Kidney epithelial cell (primary cell): ENCODE results near the gene STK11IP. TPM values are rescaled to one million over a fixed set of nuclear protein-coding genes. Genes with fewer than 3 reads are reported as not detected.

Experiments used
- DNase-seq: peaks from one replicate; pipeline ENCODE4 v3.0.0-alpha.2; 2010; ENCODE audit warnings: low read depth
- H3K27me3 ChIP-seq: 2 replicates; pipeline ENCODE4 v1.6.0; 2011; ENCODE audit warnings: low read length; ENCODE audit not compliant: control insufficient read depth, insufficient read depth
- H3K36me3 ChIP-seq: 2 replicates; pipeline ENCODE4 v1.5.1; 2011; ENCODE audit warnings: low read length; ENCODE audit not compliant: control insufficient read depth, insufficient read depth
- H3K4me3 ChIP-seq: 2 replicates; pipeline ENCODE4 v1.5.1; 2011; ENCODE audit warnings: low read depth, mild to moderate bottlenecking, control low read depth, low read length
- total RNA-seq: library from RNA; depleted of rRNA; stranded (reverse); fragments of >200 nt; gene quantifications from 2 replicates; pipeline ENCODE4 v1.2.3, GENCODE V29; 2015
- TF ChIP-seq, protein P1 (sequence below): IDR thresholded peaks from 2 replicates; pipeline ENCODE4 v1.5.1; 2011; ENCODE audit warnings: mild to moderate bottlenecking, moderate library complexity, low read length, control low read depth, inconsistent platforms; ENCODE audit not compliant: insufficient read depth, poor library complexity, severe bottlenecking

The STK11IP gene
- total RNA-seq, 1 donor from 2014 or later = 22.2 TPM

DNA sequence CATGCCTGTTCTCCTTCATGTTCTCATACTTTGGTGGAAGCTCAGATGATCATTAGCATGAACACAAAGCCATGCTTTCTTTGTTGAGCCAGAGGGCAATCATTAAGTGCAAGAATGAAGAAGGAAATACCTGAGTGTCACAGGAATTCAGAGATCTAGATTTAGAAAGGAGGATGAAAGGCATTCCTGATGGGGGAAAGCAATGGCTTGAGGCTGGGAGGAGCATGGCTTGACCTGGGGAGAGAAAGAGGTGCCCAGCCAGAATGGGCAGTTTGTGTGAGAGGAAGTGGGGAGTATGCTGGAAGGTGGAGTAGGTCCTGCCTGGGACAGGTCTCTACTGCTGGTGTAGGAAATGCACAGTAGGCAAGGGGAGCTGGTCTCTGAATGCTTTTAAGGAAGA is 64.9 kb downstream of the STK11IP start:
- H3K36me3 ChIP-seq = no peaks in the 10 kb centered on the region
- TF ChIP-seq, protein P1, sequence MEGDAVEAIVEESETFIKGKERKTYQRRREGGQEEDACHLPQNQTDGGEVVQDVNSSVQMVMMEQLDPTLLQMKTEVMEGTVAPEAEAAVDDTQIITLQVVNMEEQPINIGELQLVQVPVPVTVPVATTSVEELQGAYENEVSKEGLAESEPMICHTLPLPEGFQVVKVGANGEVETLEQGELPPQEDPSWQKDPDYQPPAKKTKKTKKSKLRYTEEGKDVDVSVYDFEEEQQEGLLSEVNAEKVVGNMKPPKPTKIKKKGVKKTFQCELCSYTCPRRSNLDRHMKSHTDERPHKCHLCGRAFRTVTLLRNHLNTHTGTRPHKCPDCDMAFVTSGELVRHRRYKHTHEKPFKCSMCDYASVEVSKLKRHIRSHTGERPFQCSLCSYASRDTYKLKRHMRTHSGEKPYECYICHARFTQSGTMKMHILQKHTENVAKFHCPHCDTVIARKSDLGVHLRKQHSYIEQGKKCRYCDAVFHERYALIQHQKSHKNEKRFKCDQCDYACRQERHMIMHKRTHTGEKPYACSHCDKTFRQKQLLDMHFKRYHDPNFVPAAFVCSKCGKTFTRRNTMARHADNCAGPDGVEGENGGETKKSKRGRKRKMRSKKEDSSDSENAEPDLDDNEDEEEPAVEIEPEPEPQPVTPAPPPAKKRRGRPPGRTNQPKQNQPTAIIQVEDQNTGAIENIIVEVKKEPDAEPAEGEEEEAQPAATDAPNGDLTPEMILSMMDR = no peak
- no peaks in the 10 kb centered on the region for H3K27me3 ChIP-seq
- DNase-seq = no peak
- no peak overlapping the region for H3K4me3 ChIP-seq

DNA sequence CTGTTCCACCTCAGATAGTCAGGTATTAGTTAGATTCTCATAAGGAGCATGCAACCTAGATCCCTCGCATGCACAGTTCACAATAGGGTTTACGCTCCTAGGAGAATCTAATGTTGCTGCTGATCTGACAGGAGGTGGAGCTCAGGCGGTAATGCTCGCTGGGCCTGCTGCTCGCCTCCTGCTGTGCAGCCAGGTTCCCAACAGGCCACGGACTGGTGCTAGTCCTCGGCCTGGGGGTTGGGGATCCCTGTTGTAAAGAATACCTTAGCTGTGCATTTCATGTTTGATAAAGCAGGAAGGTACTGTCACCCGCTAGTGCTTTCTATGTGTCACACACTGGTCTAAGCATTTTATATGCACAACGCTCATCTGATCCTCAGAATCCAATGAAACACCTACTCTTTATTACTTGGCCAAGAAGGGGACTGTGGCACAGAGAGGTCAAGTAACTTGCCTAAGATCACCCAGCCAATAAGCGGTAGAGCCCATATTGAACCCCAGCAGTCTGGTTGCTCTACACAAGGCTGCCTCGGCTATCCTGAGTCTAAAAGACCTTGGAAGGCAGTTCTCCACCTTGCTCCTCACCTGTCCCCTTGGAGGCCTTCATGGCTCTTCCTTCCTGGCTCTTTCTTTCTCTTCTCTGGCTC is 65.6 kb downstream of the STK11IP start:
- no peak for DNase-seq
- Histone ChIP-seq H3K36me3 (no peaks in the 10 kb centered on the region), H3K4me3 (no peak overlapping the region), H3K27me3 (no peaks in the 10 kb centered on the region)
- TF ChIP-seq, protein P1 = no peak

DNA sequence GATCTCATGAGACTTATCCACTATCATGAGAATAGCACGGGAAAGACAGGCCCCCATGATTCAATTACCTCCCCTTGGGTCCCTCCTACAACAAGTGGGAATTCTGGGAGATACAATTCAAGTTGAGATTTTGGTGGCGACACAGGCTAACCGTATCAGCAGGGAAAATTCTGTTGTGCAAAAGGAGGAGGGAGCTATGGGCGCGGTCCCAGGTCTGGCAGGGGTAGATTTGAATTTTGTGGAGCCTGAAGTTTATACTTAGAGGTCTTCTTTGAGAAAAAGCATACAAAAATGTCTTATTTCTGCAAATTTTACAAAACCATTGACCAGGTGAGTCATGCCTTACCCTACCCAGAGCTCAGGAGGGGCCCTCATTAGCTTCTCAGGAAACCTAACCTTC is 66.4 kb downstream of the STK11IP start:
- no peaks in the 10 kb centered on the region for H3K27me3 ChIP-seq
- TF ChIP-seq, protein P1 = no peak
- DNase-seq = no peak
- H3K36me3 ChIP-seq = no peaks in the 10 kb centered on the region
- no peak overlapping the region for H3K4me3 ChIP-seq

DNA sequence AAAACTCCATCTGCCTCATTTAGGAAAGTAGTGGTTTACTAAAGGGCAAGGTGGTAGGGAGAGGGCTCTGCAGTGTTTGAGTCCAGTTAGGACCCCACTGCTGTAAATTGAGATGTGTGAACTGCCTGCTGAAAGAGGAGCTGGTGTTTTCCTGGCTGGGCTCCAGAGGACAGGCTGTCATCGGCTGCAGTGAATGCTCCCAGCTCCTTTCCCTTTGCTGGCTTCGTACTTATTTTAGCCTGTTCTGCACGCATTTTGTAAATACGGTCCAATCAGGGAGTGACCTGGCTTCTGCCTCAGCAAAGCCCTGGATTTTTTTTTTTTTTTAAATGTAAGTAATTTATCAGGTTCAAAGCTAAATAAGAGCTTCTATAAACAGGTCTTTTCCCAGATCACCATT is 67.3 kb downstream of the STK11IP start:
- H3K4me3 ChIP-seq = no peak overlapping the region
- TF ChIP-seq, protein P1 = no peak
- H3K27me3 ChIP-seq = no peaks in the 10 kb centered on the region
- no peak for DNase-seq
- H3K36me3 ChIP-seq = no peaks in the 10 kb centered on the region

DNA sequence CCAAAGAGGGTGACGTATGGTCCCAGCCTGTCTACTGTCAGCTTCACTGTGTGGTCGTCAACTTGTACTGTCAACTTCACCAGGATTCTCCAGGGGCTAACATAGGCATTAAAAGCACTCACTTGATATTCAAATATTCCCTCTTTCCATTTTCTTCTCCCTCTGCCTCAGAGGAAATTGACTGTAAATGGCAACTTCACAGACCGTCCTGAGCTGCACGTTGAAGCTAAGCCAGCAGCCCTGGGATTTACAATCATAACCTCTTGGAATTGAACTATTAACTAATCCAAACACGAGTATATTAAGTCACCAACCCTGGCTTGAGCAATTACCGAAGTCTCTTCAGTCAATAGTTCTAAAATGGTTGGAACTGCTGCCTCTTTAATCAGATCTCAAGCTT is 68.3 kb downstream of the STK11IP start:
- TF ChIP-seq, protein P1 = no peak
- no peak for DNase-seq
- Histone ChIP-seq H3K36me3 (no peaks in the 10 kb centered on the region), H3K27me3 (no peaks in the 10 kb centered on the region), H3K4me3 (no peak overlapping the region)

Other genes starting within 250 kb of the STK11IP start
- gene DNPEP, start 209.9 kb upstream of the STK11IP start, total RNA-seq = 50.2 and 62.7 TPM in 2 replicates
- gene DES, start 179.5 kb upstream of the STK11IP start, total RNA-seq = 0.55 and 0.79 TPM in 2 replicates
- 6.5 and 9.9 TPM in 2 replicates for gene SPEG, start 163.0 kb upstream of the STK11IP start, total RNA-seq
- gene GMPPA, start 99.0 kb upstream of the STK11IP start, total RNA-seq = 34.1 and 45.0 TPM in 2 replicates
- gene ASIC4, start 83.4 kb upstream of the STK11IP start, total RNA-seq = not detected in 2 replicates
- 285 and 333 TPM in 2 replicates for gene CHPF, start 54.0 kb upstream of the STK11IP start, total RNA-seq
- 7.1 and 7.6 TPM in 2 replicates for gene TMEM198, start 53.8 kb upstream of the STK11IP start, total RNA-seq
- gene OBSL1, start 26.3 kb upstream of the STK11IP start, total RNA-seq = 39.8 and 41.0 TPM in 2 replicates
- gene INHA, start 25.5 kb upstream of the STK11IP start, total RNA-seq = not detected in 2 replicates
- gene SLC4A3, start 29.8 kb downstream of the STK11IP start, total RNA-seq = 11.6 TPM in 2 replicates